Measurements from ENCODE around the gene CDC16.

DNA sequence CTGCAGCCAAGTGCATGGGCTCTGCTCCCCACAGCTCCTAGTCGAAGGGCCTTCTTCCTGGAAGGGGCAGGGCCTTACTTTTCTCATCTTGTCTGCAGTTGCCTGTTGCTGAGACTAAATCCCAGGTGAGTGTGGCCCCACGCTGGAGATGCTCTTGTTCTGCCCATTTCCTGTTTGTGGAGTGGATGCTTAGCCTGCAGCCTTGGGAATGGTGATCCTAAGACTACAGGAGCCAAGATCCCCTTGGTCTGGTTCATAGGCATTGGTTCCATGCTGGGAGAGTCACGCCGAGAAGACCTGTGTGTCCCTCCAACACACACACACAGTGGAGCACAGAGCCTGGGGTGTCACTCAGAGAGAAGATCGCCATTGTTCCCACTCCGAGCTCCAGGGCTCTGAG lies 32.1 kb upstream of the CDC16 start:
- TF ChIP-seq, protein P1, sequence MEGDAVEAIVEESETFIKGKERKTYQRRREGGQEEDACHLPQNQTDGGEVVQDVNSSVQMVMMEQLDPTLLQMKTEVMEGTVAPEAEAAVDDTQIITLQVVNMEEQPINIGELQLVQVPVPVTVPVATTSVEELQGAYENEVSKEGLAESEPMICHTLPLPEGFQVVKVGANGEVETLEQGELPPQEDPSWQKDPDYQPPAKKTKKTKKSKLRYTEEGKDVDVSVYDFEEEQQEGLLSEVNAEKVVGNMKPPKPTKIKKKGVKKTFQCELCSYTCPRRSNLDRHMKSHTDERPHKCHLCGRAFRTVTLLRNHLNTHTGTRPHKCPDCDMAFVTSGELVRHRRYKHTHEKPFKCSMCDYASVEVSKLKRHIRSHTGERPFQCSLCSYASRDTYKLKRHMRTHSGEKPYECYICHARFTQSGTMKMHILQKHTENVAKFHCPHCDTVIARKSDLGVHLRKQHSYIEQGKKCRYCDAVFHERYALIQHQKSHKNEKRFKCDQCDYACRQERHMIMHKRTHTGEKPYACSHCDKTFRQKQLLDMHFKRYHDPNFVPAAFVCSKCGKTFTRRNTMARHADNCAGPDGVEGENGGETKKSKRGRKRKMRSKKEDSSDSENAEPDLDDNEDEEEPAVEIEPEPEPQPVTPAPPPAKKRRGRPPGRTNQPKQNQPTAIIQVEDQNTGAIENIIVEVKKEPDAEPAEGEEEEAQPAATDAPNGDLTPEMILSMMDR (IDR thresholded peaks at IDR 0.05; ENCODE audit: low read depth, low read length): no peak
- TF ChIP-seq EZH2phosphoT487 (IDR thresholded peaks at IDR 0.05; ENCODE audit: low read depth): no peak

Measured in OCI-LY3 (cell line).